GM19238 (cell line): ENCODE measurements around the gene TAS1R3.

Source experiments
- DNase-seq: peaks from one replicate; pipeline ENCODE4 v3.0.0; 2011; ENCODE audit warnings: low spot score; ENCODE audit not compliant: insufficient read length

The TAS1R3 gene

GRCh38 chr1:1324084-1324523 lies 7.0 kb upstream of the TAS1R3 start:
- no peak for DNase-seq

GRCh38 chr1:1324524-1325287 lies 6.4 kb upstream of the TAS1R3 start, which contains the start of the genes CPTP and INTS11:
TSS of gene CPTP (plus strand) at chr1:1324802. CDS start at chr1:1326911, 2,109 bp downstream.
TSS of gene INTS11 (minus strand) at chr1:1324660. CDS start at chr1:1324608, 52 bp downstream.
- peak; percentile 99 for DNase-seq

- DNase-seq: no peak
These were observed 5.6 kb upstream of the TAS1R3 start for GRCh38 chr1:1325288-1326074.

GRCh38 chr1:1326075-1326605 lies 4.9 kb upstream of the TAS1R3 start:
- no peak for DNase-seq

GRCh38 chr1:1327291-1327690 lies 3.8 kb upstream of the TAS1R3 start:
- no peak for DNase-seq

GRCh38 chr1:1328254-1328653 lies 2.8 kb upstream of the TAS1R3 start:
- no peak for DNase-seq

GRCh38 chr1:1329304-1330210 lies 1.5 kb upstream of the TAS1R3 start:
- no peak for DNase-seq

- no peak for DNase-seq
These were observed 563 bp upstream of the TAS1R3 start for GRCh38 chr1:1330366-1331067.

- DNase-seq: no peak
These were observed 1.1 kb downstream of the TAS1R3 start for GRCh38 chr1:1332031-1332755.

GRCh38 chr1:1332774-1333480 lies 1.8 kb downstream of the TAS1R3 start:
- DNase-seq: no peak

- no peak for DNase-seq
These were observed 2.6 kb downstream of the TAS1R3 start for GRCh38 chr1:1333551-1334241.

- DNase-seq: no peak
These were observed 3.8 kb downstream of the TAS1R3 start for GRCh38 chr1:1334835-1335234.

GRCh38 chr1:1335283-1335682 lies 4.2 kb downstream of the TAS1R3 start:
- no peak for DNase-seq

GRCh38 chr1:1335792-1336248 lies 4.7 kb downstream of the TAS1R3 start:
- DNase-seq: no peak

GRCh38 chr1:1336446-1336845 lies 5.4 kb downstream of the TAS1R3 start:
- DNase-seq: no peak

- no peak for DNase-seq
These were observed 6.1 kb downstream of the TAS1R3 start for GRCh38 chr1:1336931-1337792.

GRCh38 chr1:1337793-1338147 lies 6.7 kb downstream of the TAS1R3 start:
- peak; percentile 62 for DNase-seq

- DNase-seq: no peak
These were observed 7.2 kb downstream of the TAS1R3 start for GRCh38 chr1:1338278-1338677.
